ENCODE data around the gene MAP2K7.

MAP2K7 gene

DNA sequence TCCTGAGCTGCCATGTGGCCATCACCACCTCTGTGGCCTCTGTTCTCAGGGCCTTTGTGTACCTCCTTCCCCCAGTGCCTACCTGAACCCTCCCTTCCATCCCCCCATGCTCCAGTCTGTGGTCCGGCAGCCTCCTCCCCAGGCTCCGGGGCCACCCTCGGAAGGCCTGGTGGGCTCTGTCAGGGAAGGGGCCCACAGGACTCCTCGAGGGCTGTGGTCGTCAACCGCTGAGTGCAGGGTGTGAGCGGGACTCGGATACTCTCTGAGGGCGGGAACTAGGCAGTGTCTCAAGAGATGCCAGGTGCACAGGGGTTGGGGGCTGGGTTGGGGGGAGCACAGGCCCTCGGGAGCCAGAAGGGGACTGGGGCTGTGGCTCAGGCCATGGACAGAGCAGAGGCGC is 3.9 kb downstream of the MAP2K7 start:
- Mint-ChIP-seq H3K36me3 (peaks cover 55% of the 10 kb centered on the region), H3K27ac (no peak overlapping the region), H3K27me3 (no peaks in the 10 kb centered on the region), H3K9me3 (no peaks in the 10 kb centered on the region), H3K4me3 (no peak overlapping the region), H3K4me1 (peaks cover 49% of the 10 kb centered on the region)
- no peak for ATAC-seq

GRCh38 chr19:7908078-7908699 is 4.5 kb downstream of the MAP2K7 start:
- H3K27ac Mint-ChIP-seq, result no peak overlapping the region
- H3K27me3 Mint-ChIP-seq, result no peaks in the 10 kb centered on the region
- H3K36me3 Mint-ChIP-seq, result peaks cover 61% of the 10 kb centered on the region
- peaks cover 49% of the 10 kb centered on the region for H3K4me1 Mint-ChIP-seq
- ATAC-seq, result no peak
- H3K9me3 Mint-ChIP-seq, result no peaks in the 10 kb centered on the region
- H3K4me3 Mint-ChIP-seq, result no peak overlapping the region

- ATAC-seq, result no peak
- Mint-ChIP-seq H3K4me3 (no peak overlapping the region), H3K27me3 (peaks cover 1% of the 10 kb centered on the region), H3K27ac (no peak overlapping the region), H3K4me1 (peaks cover 49% of the 10 kb centered on the region), H3K36me3 (peaks cover 68% of the 10 kb centered on the region), H3K9me3 (no peaks in the 10 kb centered on the region)
Observed at GRCh38 chr19:7908742-7909461, 5.2 kb downstream of the MAP2K7 start.

GRCh38 chr19:7909471-7910067 is 5.9 kb downstream of the MAP2K7 start:
- Mint-ChIP-seq H3K4me1 (peaks cover 45% of the 10 kb centered on the region), H3K27ac (no peak overlapping the region), H3K9me3 (no peaks in the 10 kb centered on the region), H3K36me3 (peaks cover 68% of the 10 kb centered on the region), H3K4me3 (no peak overlapping the region), H3K27me3 (peaks cover 8% of the 10 kb centered on the region)
- no peak for ATAC-seq

GRCh38 chr19:7910321-7911161 is 6.9 kb downstream of the MAP2K7 start:
- Mint-ChIP-seq H3K36me3 (peaks cover 61% of the 10 kb centered on the region), H3K4me3 (no peak overlapping the region)

DNA sequence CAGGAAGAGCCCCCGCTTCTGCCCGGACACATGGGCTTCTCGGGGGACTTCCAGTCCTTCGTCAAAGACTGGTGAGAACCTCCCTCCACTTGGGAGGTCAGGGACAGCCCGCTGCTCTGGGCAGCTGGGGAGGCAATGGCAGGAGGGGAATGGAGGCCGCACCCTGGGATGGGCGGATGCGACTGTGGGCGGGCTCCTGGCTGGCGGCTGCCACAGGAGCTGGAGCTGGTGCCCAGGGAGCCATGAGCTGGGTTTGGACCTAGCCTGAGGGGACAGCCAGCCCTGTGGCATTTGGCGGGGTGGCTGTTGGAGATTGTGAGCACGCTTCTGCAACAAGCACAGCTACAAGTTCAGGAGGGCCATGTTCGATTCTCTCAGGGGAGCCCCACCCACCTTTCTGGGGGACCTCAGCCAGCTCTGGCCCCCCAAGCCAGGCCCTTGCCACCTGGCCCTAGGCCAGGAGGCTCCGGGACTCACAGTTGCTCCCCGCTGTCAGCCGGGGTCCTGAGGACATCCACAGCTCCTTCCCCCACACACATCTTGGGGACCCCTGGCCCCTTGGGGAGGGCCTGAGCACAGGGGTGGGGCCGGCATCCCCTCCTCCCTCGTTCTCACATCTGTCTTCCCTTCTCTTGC is 7.9 kb downstream of the MAP2K7 start:
- Mint-ChIP-seq H3K36me3 (peaks cover 53% of the 10 kb centered on the region), H3K27ac (no peak overlapping the region), H3K27me3 (peaks cover 23% of the 10 kb centered on the region), H3K4me3 (no peak overlapping the region), H3K4me1 (peaks cover 34% of the 10 kb centered on the region), H3K9me3 (no peaks in the 10 kb centered on the region)
- ATAC-seq, result no peak

More at GRCh38 chr19:7910321-7911161, 6.9 kb downstream of the MAP2K7 start:
- H3K9me3 Mint-ChIP-seq, result no peaks in the 10 kb centered on the region
- peaks cover 18% of the 10 kb centered on the region for H3K27me3 Mint-ChIP-seq
- H3K27ac Mint-ChIP-seq, result no peak overlapping the region
- ATAC-seq, result no peak
- peaks cover 39% of the 10 kb centered on the region for H3K4me1 Mint-ChIP-seq

- H3K4me3 Mint-ChIP-seq, result no peak overlapping the region
- peaks cover 33% of the 10 kb centered on the region for H3K4me1 Mint-ChIP-seq
- no peaks in the 10 kb centered on the region for H3K9me3 Mint-ChIP-seq
- no peak for ATAC-seq
- H3K27me3 Mint-ChIP-seq, result peaks cover 23% of the 10 kb centered on the region
- peaks cover 48% of the 10 kb centered on the region for H3K36me3 Mint-ChIP-seq
- no peak overlapping the region for H3K27ac Mint-ChIP-seq
Observed at GRCh38 chr19:7912144-7912696, 8.5 kb downstream of the MAP2K7 start.

DNA sequence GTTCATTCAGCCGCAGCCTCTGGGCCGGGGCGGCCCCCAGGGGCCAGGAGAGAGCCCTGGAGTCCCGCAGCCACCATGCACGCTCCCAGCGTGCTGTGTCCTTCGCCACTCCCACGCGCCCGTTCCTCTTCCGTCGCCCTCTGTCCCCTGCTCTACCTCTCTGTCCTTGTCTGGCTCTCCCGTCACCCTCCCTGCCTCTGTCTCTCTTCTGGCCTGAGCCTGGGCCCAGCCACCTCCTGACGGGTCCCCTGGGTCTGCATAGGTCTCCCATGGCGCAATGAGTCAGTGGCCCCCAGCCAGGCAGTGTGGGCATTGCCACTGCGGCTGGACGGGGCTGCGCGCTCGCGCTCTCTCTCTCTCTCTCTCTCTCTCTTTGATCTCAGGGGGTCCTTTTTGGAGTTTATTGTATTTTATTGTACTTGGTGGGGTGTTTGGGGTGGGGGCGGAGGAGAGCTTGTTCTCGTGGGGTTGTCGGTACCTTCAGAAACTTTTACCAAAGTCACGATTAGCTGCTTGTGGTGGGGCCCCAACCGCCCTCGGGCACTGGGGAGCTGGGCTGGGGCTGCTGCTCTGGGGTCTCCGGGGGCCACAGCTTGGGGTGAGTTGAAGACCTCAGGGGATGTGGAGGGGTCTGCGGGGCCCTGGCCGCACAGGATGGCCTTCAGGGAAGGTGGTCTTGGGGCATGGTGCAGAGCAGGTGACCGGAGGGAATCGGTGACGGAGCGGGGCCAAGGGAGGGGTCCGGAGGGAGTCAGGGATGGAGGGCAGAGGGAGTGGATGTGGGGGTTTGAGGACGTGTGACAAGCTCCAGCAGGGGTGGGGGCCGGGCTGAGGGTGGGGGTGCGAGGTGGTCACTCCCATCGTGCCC is 9.3 kb downstream of the MAP2K7 start:
- H3K9me3 Mint-ChIP-seq, result no peaks in the 10 kb centered on the region
- H3K27me3 Mint-ChIP-seq, result peaks cover 28% of the 10 kb centered on the region
- H3K36me3 Mint-ChIP-seq, result peaks cover 44% of the 10 kb centered on the region
- H3K4me1 Mint-ChIP-seq, result peaks cover 35% of the 10 kb centered on the region
- no peak for ATAC-seq
- H3K27ac Mint-ChIP-seq, result no peak overlapping the region
- no peak overlapping the region for H3K4me3 Mint-ChIP-seq

GRCh38 chr19:7913652-7914051 is 10.0 kb downstream of the MAP2K7 start:
- no peak for ATAC-seq
- H3K4me1 Mint-ChIP-seq, result peaks cover 35% of the 10 kb centered on the region
- no peak overlapping the region for H3K4me3 Mint-ChIP-seq
- H3K27me3 Mint-ChIP-seq, result peaks cover 35% of the 10 kb centered on the region
- no peak overlapping the region for H3K27ac Mint-ChIP-seq
- H3K9me3 Mint-ChIP-seq, result no peaks in the 10 kb centered on the region
- peaks cover 44% of the 10 kb centered on the region for H3K36me3 Mint-ChIP-seq

DNA sequence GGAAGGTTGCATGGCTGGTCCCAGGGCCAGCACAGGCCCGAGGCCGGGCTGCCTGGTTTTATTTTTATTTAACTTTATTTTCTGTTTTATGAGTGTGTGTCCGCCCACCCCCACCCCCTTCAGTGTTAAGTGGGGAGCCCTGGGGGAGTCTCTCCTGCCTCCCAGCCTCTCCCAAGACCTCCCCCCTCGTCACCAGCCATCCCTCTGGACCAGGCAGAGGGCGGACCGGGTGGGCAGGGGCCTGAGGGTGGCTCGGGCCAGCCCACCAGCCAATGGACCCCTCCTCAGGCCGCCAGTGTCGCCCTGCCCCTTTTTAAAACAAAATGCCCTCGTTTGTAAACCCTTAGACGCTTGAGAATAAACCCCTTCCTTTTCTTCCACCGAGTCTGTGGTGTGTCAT is 10.4 kb downstream of the MAP2K7 start:
- peaks cover 34% of the 10 kb centered on the region for H3K4me1 Mint-ChIP-seq
- peaks cover 36% of the 10 kb centered on the region for H3K27me3 Mint-ChIP-seq

DNA sequence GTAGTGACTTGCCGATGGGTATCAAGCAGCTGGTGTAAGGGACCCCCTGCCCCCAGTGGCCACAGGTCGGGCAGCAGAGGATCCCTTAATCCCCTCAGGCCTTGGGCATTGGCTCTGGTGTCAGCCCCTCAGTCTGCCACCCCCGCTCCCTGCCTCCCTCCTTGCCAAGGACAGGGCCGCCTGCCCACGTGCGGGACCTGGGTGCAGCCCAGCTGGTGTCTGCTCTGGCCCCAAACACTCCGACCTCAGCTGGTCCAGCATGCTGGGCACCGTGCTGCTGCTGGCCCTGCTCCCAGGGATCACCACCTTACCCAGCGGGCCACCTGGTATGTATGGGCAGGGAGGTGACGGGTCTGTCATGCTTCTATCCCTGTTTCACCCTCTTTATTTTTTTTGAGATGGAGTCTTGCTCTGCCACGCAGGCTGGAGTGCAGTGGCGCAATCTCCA is 10.9 kb downstream of the MAP2K7 start, which contains the start of gene TGFBR3L:
Gene TGFBR3L (plus strand): TSS at position 233 of the 448 bp plus-strand sequence.
- peak within 1 kb of the TSS; percentile 49 for H3K4me3 Mint-ChIP-seq
- H3K27ac Mint-ChIP-seq, result no peak within 1 kb of the TSS
- ATAC-seq, result no peak
- H3K4me1 Mint-ChIP-seq, result peaks cover 38% of the 10 kb centered on the region
- H3K36me3 Mint-ChIP-seq, result peaks cover 38% of the 10 kb centered on the region
- no peaks in the 10 kb centered on the region for H3K9me3 Mint-ChIP-seq
- H3K27me3 Mint-ChIP-seq, result peaks cover 40% of the 10 kb centered on the region

More for the DNA sequence above, 10.4 kb downstream of the MAP2K7 start:
- peaks cover 43% of the 10 kb centered on the region for H3K36me3 Mint-ChIP-seq
- ATAC-seq, result no peak
- H3K4me3 Mint-ChIP-seq, result no peak overlapping the region
- H3K9me3 Mint-ChIP-seq, result no peaks in the 10 kb centered on the region
- no peak overlapping the region for H3K27ac Mint-ChIP-seq

DNA sequence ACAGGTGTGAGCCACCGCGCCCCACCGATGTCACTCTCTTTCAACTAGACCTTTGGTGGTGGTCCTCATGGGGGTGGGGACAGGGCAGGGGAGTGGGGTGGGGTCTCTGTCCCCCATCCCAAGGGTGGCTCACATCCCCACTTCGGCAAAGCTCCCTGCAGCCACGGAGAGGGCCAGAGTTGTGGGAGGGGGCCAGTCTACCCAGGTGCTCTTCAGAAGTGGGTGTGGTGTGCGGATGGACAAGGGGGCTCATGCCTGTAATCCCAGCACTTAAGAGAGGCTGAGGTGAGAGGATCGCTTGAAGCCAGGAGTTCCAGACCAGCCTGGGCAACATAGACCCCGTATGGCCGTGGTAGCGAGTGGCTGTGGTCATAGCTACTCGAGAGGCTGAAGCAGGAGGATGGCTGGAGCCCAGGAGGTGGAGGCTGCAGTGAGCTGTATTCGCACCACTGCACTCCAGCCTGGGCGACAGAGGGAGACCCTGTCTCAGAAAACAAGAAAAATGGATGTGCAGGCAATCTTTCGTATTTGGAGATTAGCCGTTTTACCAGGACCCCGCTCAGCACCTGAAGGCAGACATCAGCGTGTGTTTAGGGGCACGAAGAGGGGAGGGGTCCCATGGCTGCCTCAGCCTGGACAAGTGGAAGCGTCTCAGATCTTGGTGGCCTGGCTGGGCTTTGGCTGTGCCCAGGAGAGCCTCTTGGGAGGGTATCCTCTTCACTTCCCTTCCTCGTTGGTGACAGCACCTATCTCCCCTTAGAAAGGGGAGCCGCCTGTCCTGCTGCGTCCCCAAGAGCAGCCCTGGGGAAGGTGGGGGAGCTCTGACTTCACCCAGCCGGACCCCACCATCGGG is 11.8 kb downstream of the MAP2K7 start:
- Mint-ChIP-seq H3K27ac (no peak overlapping the region), H3K36me3 (peaks cover 31% of the 10 kb centered on the region), H3K4me3 (peak overlapping the region; percentile 49), H3K27me3 (peaks cover 46% of the 10 kb centered on the region), H3K9me3 (no peaks in the 10 kb centered on the region), H3K4me1 (peaks cover 45% of the 10 kb centered on the region)
- ATAC-seq, result no peak
